Adipocyte (in vitro differentiated cells): ENCODE measurements around the gene ANKRD39.

ENCODE experiments used
- DNase-seq: peaks from one replicate; pipeline ENCODE4 v3.0.0-alpha.2; 2015; ENCODE audit warnings: low read depth
- H3K27me3 ChIP-seq: replicated peaks from 2 replicates; pipeline ENCODE4 v1.7.0; 2013; ENCODE audit warnings: mild to moderate bottlenecking, low read length, moderate library complexity; ENCODE audit not compliant: control insufficient read depth, insufficient read depth
- H3K36me3 ChIP-seq: 2 replicates; pipeline ENCODE4 v1.7.0; 2013; ENCODE audit warnings: low read length, mild to moderate bottlenecking, moderate library complexity; ENCODE audit not compliant: control insufficient read depth, insufficient read depth, severe bottlenecking
- H3K4me1 ChIP-seq: 2 replicates; pipeline ENCODE4 v1.7.0; 2013; ENCODE audit warnings: mild to moderate bottlenecking, low read length, moderate library complexity; ENCODE audit not compliant: control insufficient read depth, insufficient read depth
- H3K4me3 ChIP-seq: 2 replicates; pipeline ENCODE4 v1.7.0; 2013; ENCODE audit warnings: mild to moderate bottlenecking, low read length, moderate library complexity
- H3K9ac ChIP-seq: 2 replicates; pipeline ENCODE4 v1.7.0; 2013; ENCODE audit warnings: mild to moderate bottlenecking, low read length, moderate library complexity
- H3K9me3 ChIP-seq: 2 replicates; pipeline ENCODE4 v1.7.0; 2013; ENCODE audit warnings: mild to moderate bottlenecking, low read length, moderate library complexity; ENCODE audit not compliant: control insufficient read depth

ANKRD39 gene

GRCh38 chr2:96857667-96858372 is at the start of gene ANKRD39:
Gene ANKRD39, minus strand, starts transcription at chr2:96858016. Its CDS starts 29 bp downstream, at chr2:96857987.
- Histone ChIP-seq H3K36me3 (peaks cover 33% of the 10 kb centered on the region), H3K4me3 (peak within 1 kb of the TSS; percentile 88), H3K27me3 (no peaks in the 10 kb centered on the region), H3K4me1 (peaks cover 32% of the 10 kb centered on the region), H3K9ac (peak within 1 kb of the TSS; percentile 88), H3K9me3 (no peaks in the 10 kb centered on the region)
- DNase-seq = peak; percentile 99

GRCh38 chr2:96906729-96907114 is 48.9 kb upstream of the ANKRD39 start:
- peak; percentile 52 for DNase-seq
- H3K36me3 ChIP-seq = no peaks in the 10 kb centered on the region
- peak overlapping the region; percentile 80 for H3K9ac ChIP-seq

GRCh38 chr2:96903815-96904214 is 46.0 kb upstream of the ANKRD39 start:
- DNase-seq = no peak
- Histone ChIP-seq H3K4me3 (no peak overlapping the region), H3K36me3 (no peaks in the 10 kb centered on the region), H3K9me3 (no peaks in the 10 kb centered on the region), H3K27me3 (no peaks in the 10 kb centered on the region), H3K9ac (no peak overlapping the region), H3K4me1 (peaks cover 19% of the 10 kb centered on the region)

More at GRCh38 chr2:96906729-96907114, 48.9 kb upstream of the ANKRD39 start:
- H3K4me1 ChIP-seq = peaks cover 19% of the 10 kb centered on the region
- no peaks in the 10 kb centered on the region for H3K9me3 ChIP-seq
- peak overlapping the region; percentile 58 for H3K4me3 ChIP-seq
- H3K27me3 ChIP-seq = no peaks in the 10 kb centered on the region

- no peaks in the 10 kb centered on the region for H3K36me3 ChIP-seq
- peaks cover 19% of the 10 kb centered on the region for H3K4me1 ChIP-seq
- H3K4me3 ChIP-seq = no peak overlapping the region
- H3K9me3 ChIP-seq = no peaks in the 10 kb centered on the region
- no peaks in the 10 kb centered on the region for H3K27me3 ChIP-seq
- H3K9ac ChIP-seq = no peak overlapping the region
- DNase-seq = no peak
Observed at GRCh38 chr2:96903318-96903717, 45.5 kb upstream of the ANKRD39 start.

- no peaks in the 10 kb centered on the region for H3K9me3 ChIP-seq
- H3K36me3 ChIP-seq = no peaks in the 10 kb centered on the region
- H3K4me1 ChIP-seq = no peaks in the 10 kb centered on the region
- DNase-seq = no peak
- no peak overlapping the region for H3K9ac ChIP-seq
- no peak overlapping the region for H3K4me3 ChIP-seq
- H3K27me3 ChIP-seq = no peaks in the 10 kb centered on the region
Observed at GRCh38 chr2:96900237-96900636, 42.4 kb upstream of the ANKRD39 start.

- no peaks in the 10 kb centered on the region for H3K36me3 ChIP-seq
- H3K27me3 ChIP-seq = no peaks in the 10 kb centered on the region
- no peaks in the 10 kb centered on the region for H3K9me3 ChIP-seq
- H3K4me3 ChIP-seq = no peak overlapping the region
- H3K4me1 ChIP-seq = no peaks in the 10 kb centered on the region
- DNase-seq = no peak
- no peak overlapping the region for H3K9ac ChIP-seq
Observed at GRCh38 chr2:96899413-96899741, 41.6 kb upstream of the ANKRD39 start.

GRCh38 chr2:96898641-96899412 is 41.0 kb upstream of the ANKRD39 start:
- H3K36me3 ChIP-seq = no peaks in the 10 kb centered on the region
- no peaks in the 10 kb centered on the region for H3K9me3 ChIP-seq
- H3K4me3 ChIP-seq = no peak overlapping the region
- DNase-seq = no peak
- no peaks in the 10 kb centered on the region for H3K27me3 ChIP-seq
- H3K9ac ChIP-seq = no peak overlapping the region
- H3K4me1 ChIP-seq = no peaks in the 10 kb centered on the region

GRCh38 chr2:96898135-96898505 is 40.3 kb upstream of the ANKRD39 start:
- H3K4me3 ChIP-seq = no peak overlapping the region
- H3K9me3 ChIP-seq = no peaks in the 10 kb centered on the region
- no peaks in the 10 kb centered on the region for H3K27me3 ChIP-seq
- H3K36me3 ChIP-seq = no peaks in the 10 kb centered on the region
- H3K9ac ChIP-seq = no peak overlapping the region
- no peak for DNase-seq
- no peaks in the 10 kb centered on the region for H3K4me1 ChIP-seq

GRCh38 chr2:96897491-96898134 is 39.8 kb upstream of the ANKRD39 start:
- Histone ChIP-seq H3K27me3 (no peaks in the 10 kb centered on the region), H3K9ac (no peak overlapping the region), H3K4me3 (no peak overlapping the region), H3K9me3 (no peaks in the 10 kb centered on the region), H3K4me1 (no peaks in the 10 kb centered on the region), H3K36me3 (no peaks in the 10 kb centered on the region)
- no peak for DNase-seq

- Histone ChIP-seq H3K36me3 (no peaks in the 10 kb centered on the region), H3K27me3 (no peaks in the 10 kb centered on the region), H3K9ac (no peak overlapping the region), H3K4me3 (no peak overlapping the region), H3K9me3 (no peaks in the 10 kb centered on the region), H3K4me1 (no peaks in the 10 kb centered on the region)
- DNase-seq = no peak
Observed at GRCh38 chr2:96895746-96896651, 38.2 kb upstream of the ANKRD39 start.
